ENCODE data around the gene GPR137B. TPM values are rescaled to one million over a fixed set of nuclear protein-coding genes. Genes with fewer than 3 reads are reported as not detected.

Gene GPR137B
- polyA plus RNA-seq, 3 donors: 35.8 to 40.5 (median 38.8) TPM

DNA sequence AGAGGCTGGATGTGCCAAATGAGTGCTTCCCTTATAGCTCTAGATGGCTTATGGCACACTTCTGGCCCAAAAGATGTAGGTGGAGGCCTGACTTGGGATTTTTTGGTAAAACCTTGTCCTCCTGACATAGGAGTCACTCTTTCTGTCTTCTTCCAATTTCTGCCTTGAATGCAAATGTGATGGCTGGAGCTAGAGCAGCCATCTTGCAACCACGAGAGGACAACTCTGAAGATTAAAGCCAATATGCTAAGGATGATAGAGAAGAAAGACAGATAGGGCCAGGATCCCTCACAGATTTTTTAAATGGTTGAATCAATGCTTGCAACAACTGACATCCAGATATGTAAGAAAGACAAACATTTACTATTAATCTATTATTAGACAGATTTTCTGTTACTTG lies 8.5 kb upstream of the GPR137B start:
- no peak for DNase-seq (ENCODE audit: extremely low read depth in 1 of 11, low read depth in 9 of 11, low spot score in 4 of 11)

DNA sequence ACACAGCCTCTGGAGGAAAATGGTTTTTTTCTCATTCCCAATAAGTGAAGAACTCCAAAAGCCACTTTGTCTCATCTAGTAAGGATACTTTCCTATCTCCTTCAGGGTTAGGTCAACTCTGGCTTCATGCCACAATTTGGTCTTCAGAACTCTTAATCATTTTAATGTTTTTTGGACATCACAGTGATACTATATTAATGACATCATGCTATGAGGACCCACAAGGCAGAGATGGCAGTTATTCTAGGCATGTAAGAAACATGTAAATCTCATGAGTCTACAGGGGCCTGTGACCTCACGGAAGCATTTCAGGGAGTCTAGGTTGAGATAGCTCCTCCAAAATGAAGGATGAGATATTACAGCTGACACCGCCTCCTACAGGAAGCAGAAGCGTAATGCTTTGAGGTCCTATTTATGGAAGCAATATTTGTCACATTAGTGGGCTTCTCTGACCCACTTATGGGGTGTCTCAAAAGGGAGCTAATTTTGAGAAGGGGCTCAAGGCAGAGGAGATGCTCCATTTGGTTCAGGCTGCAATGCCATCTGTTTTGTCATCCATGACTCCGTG lies 5.0 kb upstream of the GPR137B start:
- no peak for DNase-seq (ENCODE audit: extremely low read depth in 1 of 11, low read depth in 9 of 11, low spot score in 4 of 11)

DNA sequence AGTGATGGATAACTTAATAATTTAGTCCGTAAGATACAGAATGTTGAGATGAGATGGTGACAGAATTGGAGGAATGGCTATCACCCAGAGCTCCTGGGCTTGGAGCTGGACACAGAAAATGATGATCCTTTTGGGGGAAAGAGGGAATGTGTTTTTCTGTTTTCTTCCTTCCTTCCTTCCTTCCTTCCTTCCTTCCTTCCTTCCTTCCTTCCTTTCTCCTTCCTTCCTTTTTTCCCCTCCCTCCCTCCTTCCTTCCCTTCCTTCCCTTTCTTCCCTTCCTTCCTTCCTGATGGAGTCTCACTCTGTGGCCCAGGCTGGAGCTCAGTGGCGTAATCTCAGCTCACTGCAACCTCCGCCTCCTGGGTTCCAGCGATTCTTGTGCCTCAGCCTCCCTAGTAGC lies 2.8 kb upstream of the GPR137B start:
- no peak for DNase-seq (ENCODE audit: extremely low read depth in 1 of 11, low read depth in 9 of 11, low spot score in 4 of 11)

DNA sequence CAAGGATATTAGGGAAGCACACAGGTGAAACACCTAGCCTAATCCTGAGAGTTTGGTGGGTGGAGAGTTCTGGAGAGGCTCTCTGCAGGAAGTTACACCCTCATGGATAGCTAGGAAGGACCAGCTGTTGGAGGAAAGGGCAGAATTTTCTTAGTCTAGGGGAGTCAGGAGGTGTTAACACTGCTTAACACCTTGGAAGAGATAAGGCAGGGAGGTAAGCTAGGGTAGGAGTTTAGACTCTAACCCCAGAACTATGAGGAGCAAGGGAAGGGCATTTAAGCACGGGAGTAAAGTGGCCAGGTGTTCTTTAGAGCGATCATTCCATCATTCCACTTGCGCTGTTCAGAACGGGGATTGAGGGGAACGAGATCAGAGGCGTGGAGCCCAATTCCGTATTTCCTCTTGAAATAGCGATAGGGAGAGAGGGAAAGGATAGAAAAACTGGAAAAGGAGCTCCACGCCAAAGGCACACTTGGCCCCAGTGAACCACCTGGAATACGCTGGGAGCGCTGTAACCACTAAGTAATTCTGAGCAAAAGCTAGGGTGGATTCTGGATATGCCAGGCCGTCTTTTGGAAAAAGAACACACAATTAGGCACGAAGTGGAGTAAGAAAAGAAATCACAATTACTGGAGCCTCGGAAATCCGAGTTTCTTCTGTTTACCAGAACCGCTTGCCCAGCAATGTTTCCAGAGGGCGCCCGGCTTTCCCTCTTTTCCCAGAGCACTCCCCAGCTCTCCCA lies 1.5 kb upstream of the GPR137B start:
- DNase-seq (ENCODE audit: extremely low read depth in 1 of 11, low read depth in 9 of 11, low spot score in 4 of 11): no peak

DNA sequence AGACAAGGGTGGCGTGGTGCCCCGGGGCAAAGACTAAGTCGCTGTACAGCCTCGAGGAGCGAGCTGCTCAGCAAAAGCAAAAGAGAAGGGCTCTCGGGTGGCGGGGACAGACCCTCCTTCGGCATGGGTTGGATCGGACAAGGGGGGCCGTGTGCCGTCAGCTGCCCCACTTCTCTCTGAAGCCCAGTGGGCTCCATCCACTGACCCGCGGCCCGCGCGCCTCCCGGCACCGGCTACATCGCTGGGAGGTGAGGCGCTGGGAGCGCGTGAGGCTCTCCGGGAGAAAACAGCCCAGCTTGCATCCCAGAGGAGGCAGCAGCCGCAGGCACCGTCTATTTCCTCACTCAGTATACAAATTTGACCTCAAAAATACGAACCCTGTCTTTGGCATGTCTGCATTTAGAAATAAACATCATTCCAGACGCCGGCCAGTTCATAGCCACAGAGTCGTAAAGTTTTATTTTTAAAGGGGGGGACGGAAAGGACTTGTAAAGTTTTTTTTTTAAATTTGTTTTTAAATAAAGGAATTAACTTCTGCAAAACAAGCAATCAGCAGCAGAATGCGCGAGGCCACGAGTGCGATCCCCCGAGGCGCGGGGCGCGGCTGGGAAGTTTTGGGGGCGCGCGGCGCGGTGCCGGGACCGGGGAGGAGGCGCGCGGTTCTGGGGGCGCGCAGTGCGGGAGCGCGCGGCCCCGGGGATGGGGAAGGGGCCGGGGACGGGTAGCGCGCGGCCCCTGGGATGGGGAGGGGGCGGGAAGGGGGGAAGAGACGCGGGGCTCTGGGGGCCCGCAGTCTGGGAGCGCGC lies 689 bp upstream of the GPR137B start:
- DNase-seq (ENCODE audit: extremely low read depth in 1 of 11, low read depth in 9 of 11, low spot score in 4 of 11): peak in 1 of 11 donors; percentile 42

DNA sequence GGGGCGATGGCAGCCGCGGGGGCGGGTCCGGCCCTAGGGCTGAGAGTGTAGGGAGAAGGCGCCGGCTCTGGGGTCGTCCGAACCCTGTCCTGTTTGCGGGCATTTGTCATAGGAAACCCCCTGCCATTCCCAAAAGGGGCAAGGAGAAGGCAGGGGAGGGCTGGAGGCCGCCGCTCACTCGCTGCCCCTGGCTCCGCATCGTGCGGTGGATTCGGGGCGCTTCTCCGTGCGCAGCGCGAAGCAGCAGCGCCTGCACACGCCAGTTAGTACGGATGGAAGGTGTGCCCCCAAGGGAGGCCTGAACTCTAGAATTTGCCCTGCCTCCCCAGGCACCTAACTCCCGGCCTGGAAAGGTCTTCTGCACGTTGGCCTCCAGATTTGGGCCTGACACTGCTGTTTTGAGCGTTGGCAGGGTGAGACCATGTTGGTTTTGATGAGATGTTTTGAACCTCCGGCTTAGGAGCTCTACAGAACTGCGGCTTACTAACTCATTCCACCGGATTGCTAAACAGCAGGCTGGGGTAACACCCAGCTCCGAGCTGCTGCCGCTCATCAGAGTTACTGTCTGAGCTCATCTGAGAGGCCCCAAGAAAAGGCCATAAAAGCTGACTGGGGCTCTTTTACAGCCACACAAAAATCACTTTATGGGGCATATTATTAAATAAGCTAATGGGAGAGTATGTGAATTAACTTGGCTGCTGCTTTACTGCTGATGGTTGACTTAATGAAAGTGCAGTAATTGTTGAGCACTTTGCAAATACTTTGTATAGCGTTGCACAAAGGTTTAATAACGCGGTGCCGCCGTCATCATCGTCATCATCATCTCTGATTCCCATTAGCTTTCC lies 987 bp downstream of the GPR137B start:
- peak in 1 of 11 donors; percentile 15 for DNase-seq (ENCODE audit: extremely low read depth in 1 of 11, low read depth in 9 of 11, low spot score in 4 of 11)

DNA sequence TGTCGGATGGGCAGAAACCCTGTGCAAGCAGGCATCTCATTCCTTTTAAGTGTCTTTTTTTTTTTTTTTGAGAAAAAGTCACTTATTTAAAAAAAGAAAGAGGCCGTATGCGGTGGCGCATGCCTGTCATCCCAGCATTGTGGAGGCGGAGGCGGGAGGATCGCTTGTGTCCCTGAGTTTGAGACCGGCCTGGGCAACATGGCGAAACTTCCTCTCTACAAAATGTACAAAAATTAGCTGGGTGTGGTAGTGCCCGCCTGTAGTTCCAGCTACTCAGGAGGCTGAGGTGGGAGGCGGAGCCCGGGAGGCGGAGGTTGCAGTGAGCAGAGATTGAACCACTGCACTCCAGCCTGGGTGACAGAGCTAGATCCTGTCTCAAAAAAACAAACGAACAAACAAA lies 1.7 kb downstream of the GPR137B start:
- no peak for DNase-seq (ENCODE audit: extremely low read depth in 1 of 11, low read depth in 9 of 11, low spot score in 4 of 11)

DNA sequence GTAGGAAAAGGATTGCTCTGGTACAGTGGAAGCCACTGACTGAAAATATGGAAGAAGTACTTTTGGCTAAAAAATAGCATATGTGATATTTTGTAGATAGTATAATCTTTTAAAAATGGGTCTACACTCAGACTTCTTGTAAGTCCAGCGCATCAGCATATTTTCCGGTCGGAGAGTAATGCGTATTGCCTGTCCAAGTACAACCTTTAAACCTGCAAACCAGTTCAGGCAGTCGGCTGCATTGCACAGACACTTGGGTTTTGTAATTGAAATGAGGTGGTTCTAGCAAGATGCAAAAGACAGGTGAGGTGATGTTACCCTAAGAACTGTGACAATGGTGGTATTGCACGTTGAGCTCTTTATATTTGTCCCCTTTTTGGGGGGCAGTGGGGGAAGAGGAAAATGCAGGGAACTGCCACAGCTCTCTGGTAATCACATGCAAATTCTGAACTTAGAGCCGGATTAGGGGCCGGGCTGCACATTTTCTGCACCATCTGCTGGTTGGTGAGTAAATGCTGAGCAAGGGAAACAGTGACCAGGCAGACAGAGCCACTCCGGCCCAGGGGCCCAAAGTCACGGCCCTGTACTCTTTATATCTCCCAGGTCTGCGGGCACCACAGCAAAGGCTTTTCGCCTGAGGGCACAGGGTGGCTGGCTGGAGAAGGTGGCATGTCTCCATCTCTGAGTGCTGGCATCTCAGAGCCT lies 2.3 kb downstream of the GPR137B start:
- no peak for DNase-seq (ENCODE audit: extremely low read depth in 1 of 11, low read depth in 9 of 11, low spot score in 4 of 11)

DNA sequence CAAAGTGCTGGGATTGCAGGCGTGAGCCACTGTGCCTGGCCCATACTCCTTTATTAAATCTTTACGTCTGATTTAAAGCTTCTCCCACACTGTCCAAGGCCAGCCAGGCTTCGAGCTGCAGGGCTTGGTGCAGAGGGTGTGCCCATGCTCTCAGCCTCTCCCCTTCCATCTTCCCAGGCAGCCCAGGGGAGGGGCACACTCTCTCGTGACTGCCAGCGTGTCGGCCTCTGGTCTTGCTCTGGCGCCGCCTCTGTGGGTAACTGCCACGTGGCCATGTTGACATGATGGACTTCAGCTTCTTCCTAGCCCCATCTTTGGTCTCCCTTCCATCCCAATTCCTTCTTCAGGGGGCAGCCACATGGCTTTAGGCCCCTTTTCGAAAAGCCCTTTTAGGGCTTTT lies 4.7 kb downstream of the GPR137B start:
- no peak for DNase-seq (ENCODE audit: extremely low read depth in 1 of 11, low read depth in 9 of 11, low spot score in 4 of 11)

DNA sequence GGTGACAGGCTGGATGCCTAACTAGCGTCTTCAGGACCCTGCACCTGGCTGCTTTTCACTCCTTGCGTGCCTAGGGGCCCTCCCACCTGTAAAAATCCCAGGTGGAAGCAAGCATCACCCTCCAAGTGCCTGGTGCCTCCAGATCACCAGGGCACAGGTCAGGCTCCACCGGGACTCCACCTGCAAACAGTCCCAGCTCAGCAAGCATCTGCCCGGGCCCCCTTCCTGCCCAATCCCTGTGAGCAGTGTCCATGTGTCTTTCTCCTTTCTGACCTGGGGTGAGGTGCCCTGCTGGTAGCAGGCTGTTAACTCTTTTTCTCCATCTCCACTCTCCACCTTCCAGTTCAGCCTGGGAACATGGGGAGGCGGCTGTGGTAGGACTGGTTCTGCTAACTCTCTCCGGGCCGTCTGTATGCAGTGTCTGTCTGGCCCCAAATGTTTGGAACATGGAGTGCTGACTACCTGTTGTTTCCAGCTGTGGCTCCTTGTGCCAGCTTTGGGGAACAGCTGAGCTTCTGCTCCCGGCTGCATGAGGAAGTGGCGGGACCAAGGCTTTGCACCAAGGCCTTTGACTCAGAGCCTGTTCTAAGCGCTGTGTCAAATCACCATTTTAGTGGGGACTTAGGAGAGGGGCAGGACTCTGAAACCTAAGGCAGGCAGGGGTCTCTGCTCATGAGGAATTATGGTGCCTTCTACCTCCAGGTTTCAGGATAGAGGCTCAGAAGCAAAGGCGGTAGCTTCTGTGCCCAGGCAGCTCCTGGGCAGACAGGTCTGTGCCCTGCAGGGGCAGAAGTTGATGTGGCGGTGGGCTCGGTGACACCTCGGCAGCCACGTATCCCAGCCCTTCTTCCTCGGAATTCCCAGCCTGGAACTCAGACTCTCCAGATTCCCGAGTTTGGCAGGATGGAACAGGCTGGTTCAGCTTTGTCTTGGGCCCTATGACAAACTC lies 5.5 kb downstream of the GPR137B start:
- no peak for DNase-seq (ENCODE audit: extremely low read depth in 1 of 11, low read depth in 9 of 11, low spot score in 4 of 11)

DNA sequence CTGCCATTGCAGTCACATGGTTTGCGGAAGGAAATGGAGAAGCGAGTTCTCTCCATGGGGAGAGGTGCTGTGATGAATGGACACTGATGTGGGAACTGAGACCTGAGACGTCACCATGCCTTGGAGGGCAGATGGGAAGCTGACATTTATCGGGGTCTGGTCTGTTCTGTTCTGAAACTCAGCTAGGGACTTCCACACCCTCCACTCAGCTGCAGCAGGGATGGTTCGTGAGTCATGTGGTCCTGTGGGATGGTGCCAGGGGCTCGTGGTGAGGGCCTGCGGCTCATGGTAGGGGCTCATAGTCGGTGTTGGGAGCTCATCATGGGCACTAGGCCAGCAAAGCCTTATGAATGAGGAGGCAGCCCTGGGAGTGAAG lies 6.1 kb downstream of the GPR137B start:
- no peak for DNase-seq (ENCODE audit: extremely low read depth in 1 of 11, low read depth in 9 of 11, low spot score in 4 of 11)

DNA sequence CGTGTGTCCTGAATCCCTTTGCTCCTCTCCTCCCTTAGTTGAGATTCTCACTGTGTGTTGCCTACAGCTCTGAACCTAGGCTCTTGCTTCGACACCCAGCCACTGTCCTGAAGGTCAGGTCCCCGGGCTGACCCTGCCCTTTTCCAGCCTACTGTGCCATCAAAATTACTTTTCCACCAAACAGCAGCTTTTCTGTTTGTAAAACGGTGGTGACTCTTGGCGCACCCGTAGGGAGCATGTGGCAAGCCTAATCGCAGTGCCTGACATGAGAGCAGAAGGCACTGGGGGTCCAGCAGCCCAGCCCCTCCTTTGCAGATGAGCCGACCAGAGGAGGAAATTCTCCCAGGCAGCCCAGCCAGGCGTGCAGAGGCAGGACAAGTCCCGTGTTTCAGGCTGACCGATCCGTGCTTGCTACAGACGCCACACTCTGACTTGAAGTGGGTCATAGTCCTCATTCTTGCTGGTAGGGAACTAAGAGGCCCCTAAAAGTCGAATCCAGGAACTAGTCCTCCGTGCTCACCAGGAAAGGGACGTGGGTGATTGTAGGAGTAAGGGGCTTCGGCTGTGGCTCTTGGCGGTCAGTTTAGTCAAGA lies 6.8 kb downstream of the GPR137B start:
- peak in 1 of 11 donors; percentile 32 for DNase-seq (ENCODE audit: extremely low read depth in 1 of 11, low read depth in 9 of 11, low spot score in 4 of 11)

DNA sequence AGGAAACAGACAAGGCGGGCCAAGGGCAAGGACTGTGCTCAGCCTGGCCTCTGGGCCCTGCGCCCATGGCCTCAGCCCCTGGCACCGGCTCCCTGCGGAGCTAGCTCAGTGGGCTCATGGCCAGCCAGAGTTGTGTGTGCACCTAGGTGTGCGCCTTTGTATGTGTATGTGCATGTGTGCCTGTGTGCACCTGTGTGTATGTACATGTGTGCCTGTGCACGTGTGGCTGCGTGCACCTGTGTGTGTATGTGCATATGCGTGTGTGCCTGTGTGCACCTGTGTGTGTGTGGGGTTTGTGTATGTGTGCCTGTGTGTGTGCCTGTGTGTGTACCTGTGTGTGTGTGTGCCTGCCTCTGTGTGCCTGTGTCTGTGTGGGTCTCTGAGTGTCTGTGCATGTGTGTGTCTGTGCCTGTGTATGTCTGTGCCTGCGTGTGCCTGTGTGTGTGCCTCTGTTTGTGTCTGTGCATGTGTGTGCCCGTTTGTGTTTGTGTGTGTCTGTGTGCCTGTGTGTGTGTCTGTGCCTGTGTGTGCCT lies 7.4 kb downstream of the GPR137B start:
- DNase-seq (ENCODE audit: extremely low read depth in 1 of 11, low read depth in 9 of 11, low spot score in 4 of 11): no peak

DNA sequence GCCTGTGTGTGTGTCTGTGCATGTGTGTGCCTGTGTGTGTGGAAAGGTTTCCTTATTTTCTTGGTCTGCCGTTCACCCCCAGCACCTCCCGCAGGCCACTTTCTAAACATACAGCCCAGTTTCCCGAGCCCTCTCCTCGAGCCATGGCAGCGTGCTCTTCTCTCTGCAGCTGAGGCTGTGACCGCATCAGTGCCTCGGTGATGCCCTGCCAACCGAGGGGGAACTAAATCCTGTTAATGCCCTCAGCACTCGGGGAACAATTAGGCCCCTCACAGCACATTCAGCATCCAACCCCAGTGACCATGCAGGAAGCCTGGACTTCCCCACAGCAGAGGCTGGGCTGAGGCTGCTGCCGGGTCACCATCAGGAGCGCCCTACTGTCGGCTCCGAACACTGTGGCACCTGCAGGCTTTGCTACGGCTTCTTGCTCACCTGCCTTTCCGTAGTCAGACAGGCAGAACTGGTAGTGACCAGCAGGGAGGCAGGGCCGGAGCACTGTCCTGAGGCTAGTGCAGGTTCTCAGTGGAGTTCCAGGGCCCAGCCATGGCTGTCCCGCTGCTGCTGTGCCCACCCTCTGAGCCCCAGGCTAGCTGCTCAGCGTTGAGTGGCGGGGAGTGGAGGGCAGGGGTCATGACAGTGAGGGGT lies 8.1 kb downstream of the GPR137B start:
- peak in 1 of 11 donors; percentile 22 for DNase-seq (ENCODE audit: extremely low read depth in 1 of 11, low read depth in 9 of 11, low spot score in 4 of 11)

DNA sequence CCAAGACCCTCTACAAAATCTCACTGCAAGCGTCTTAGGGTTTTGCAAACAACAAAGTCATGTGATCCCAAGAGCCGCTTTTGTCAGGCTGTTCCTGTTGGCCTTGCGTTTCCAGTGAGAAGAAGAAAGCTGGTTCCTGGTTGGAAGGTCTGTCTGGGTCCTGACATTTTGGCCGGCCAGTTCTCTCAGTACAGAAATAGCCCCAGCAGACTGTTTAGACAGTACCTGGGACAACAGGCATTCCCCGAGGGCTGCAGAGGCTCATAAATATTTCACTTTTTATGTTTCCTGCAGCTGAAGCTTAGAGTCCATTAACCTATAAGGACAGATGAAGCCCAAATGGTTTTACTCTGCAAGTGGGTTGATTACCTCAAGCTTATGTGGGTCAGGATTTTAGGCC lies 8.6 kb downstream of the GPR137B start:
- DNase-seq (ENCODE audit: extremely low read depth in 1 of 11, low read depth in 9 of 11, low spot score in 4 of 11): peak in 1 of 11 donors; percentile 61

DNA sequence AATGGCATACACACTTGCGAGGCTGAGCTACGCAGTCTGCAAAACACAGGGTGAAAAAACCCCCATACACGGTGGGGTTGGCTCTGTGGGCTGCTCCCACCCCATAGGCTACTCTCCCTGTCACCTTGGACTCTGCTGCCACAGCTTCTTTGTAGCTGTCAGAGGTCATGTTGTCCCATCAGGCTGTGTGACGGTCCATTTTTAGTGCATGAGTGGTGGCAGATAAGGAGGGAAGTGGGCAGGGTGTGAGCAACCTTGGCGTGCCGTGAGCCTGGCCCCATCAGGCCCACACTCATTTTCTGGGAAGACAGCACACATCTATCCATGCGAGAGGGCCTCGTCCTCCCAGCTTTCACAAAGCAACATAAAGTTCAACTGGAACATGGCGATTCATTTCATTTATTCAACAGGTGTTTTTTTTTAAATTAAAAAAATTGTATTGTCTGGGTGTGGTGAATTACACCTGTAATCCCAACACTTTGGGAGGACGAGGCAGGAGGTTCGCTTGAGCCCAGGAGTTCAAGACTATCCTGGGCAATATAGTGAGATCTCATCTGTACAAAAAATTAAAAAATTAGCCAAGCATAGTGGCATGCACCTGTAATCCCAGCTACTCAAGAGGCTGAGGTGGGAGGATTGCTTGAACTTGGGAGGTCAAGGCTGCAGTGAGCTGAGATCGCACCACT lies 9.5 kb downstream of the GPR137B start:
- no peak for DNase-seq (ENCODE audit: extremely low read depth in 1 of 11, low read depth in 9 of 11, low spot score in 4 of 11)

Data from renal cortex interstitium (tissue), 11 donors.